Mesothelial cell of epicardium (in vitro differentiated cells): ENCODE measurements around the gene CD99. TPM values are rescaled to one million over a fixed set of nuclear protein-coding genes. Genes with fewer than 3 reads are reported as not detected.
A peak's percentile ranks its signal among the peaks of the same experiment; 100 is the strongest.
"Not testable (repeated sequence)": the region's sequence is repeated elsewhere in the genome, so short reads cannot be mapped to it uniquely, and the experiment has no call there.

Experiments
- DNase-seq, 2 experiments: peaks; one replicate each; pipeline ENCODE4 v3.0.0; 2021; ENCODE audit warnings: low spot score in 2 of 2; ENCODE audit not compliant: unreplicated experiment in 2 of 2
- H3K27ac Mint-ChIP-seq: 2 replicates; pipeline ENCODE4 v1.8.0; 2021; ENCODE audit warnings: mixed read lengths
- H3K27me3 Mint-ChIP-seq: 2 replicates; pipeline ENCODE4 v1.8.0; 2021; ENCODE audit warnings: low read depth, mixed read lengths
- H3K36me3 Mint-ChIP-seq: 2 replicates; pipeline ENCODE4 v1.8.0; 2021; ENCODE audit warnings: mixed read lengths
- H3K4me1 Mint-ChIP-seq: 2 replicates; pipeline ENCODE4 v1.8.0; 2021; ENCODE audit warnings: mixed read lengths
- H3K4me3 Mint-ChIP-seq: 2 replicates; pipeline ENCODE4 v1.8.0; 2021; ENCODE audit warnings: mild to moderate bottlenecking, moderate library complexity, mixed read lengths
- H3K9me3 Mint-ChIP-seq: 2 replicates; pipeline ENCODE4 v1.8.0; 2021; ENCODE audit warnings: mixed read lengths
- total RNA-seq: library from RNA; stranded (reverse); gene quantifications from 3 replicates; pipeline ENCODE4 v1.2.1, GENCODE V29; 2021
- TF ChIP-seq, protein P1 (sequence below): fragments of 200-600 bp; sonication (generic); IDR thresholded peaks from one replicate; pipeline ENCODE4 v1.5.0; 2021; ENCODE audit warnings: antibody characterized with exemption; ENCODE audit not compliant: unreplicated experiment

Gene CD99
- total RNA-seq, 1 donor from 2014 or later, result 244 TPM

DNA sequence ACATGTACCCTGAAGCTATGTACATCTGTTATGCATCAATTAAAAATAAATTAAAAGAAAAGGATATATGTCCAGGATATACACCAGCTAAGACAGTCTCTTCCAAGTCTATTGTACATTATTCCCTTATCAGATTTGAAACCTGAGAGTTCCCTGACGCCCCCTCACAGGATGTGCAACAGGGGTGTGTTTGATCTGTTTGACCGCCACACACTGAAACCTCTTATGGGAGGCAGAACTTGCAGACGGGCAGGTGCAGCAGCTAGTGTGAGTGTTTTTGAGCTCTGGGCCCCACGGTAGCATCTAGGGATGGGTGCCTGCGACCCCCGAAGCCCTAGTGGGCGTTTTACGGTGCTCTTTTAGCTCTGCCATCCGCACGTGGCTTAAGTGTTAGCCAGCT lies 65.5 kb downstream of the CD99 start:
- Mint-ChIP-seq H3K4me3 (no peak overlapping the region), H3K27ac (no peak overlapping the region), H3K36me3 (no peaks in the 10 kb centered on the region), H3K27me3 (no peaks in the 10 kb centered on the region), H3K9me3 (peaks cover 7% of the 10 kb centered on the region), H3K4me1 (peaks cover 2% of the 10 kb centered on the region)
- no peak for DNase-seq
- TF ChIP-seq, protein P1, sequence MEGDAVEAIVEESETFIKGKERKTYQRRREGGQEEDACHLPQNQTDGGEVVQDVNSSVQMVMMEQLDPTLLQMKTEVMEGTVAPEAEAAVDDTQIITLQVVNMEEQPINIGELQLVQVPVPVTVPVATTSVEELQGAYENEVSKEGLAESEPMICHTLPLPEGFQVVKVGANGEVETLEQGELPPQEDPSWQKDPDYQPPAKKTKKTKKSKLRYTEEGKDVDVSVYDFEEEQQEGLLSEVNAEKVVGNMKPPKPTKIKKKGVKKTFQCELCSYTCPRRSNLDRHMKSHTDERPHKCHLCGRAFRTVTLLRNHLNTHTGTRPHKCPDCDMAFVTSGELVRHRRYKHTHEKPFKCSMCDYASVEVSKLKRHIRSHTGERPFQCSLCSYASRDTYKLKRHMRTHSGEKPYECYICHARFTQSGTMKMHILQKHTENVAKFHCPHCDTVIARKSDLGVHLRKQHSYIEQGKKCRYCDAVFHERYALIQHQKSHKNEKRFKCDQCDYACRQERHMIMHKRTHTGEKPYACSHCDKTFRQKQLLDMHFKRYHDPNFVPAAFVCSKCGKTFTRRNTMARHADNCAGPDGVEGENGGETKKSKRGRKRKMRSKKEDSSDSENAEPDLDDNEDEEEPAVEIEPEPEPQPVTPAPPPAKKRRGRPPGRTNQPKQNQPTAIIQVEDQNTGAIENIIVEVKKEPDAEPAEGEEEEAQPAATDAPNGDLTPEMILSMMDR, result no peak

DNA sequence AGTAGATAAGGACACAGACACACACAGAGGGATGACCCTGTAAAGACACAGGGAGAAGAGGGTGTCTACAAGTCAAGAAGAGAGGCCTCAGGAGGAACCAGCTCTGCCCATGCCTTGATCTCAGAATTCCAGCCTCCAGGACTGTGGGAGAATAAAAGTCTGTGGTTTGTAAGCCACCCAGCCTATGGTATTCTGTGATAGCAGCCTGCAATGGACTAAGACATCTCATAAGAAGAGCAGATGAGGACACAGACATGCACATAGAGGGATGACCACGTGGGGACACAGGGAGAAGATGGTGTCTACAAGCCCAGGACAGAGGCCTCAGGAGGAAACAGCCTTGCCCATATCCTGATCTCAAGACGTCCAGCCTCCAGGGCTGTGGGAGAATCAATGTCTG lies 70.2 kb downstream of the CD99 start:
- no peak for DNase-seq
- H3K9me3 Mint-ChIP-seq, result peaks cover 7% of the 10 kb centered on the region
- TF ChIP-seq, protein P1, result no peak
- no peak overlapping the region for H3K27ac Mint-ChIP-seq
- H3K4me1 Mint-ChIP-seq, result peaks cover 6% of the 10 kb centered on the region
- H3K4me3 Mint-ChIP-seq, result no peak overlapping the region
- H3K36me3 Mint-ChIP-seq, result no peaks in the 10 kb centered on the region
- no peaks in the 10 kb centered on the region for H3K27me3 Mint-ChIP-seq

DNA sequence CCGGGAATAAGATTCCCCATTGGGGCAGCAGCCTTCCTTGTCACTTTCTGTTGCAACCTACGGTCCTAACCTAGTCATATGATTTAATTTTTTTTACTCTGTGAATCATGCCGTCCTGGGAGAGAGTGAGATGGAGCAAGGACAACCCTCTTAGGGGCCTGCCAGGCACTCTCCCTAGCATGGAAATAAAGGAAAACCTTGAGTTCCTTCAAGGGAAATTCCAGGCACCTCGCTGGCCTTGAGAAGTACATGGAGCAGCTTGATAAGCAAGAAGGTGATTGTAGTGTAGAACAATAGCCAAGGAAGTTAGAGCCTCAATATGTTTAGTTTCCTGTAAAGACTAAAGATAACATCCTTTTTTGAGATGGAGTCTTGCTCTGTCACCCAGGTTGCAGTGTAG lies 71.6 kb downstream of the CD99 start:
- not testable (repeated sequence) for H3K9me3 Mint-ChIP-seq, H3K36me3 Mint-ChIP-seq, H3K27ac Mint-ChIP-seq, H3K27me3 Mint-ChIP-seq, H3K4me3 Mint-ChIP-seq, DNase-seq
- H3K4me1 Mint-ChIP-seq, result peaks cover 14% of the 10 kb centered on the region

DNA sequence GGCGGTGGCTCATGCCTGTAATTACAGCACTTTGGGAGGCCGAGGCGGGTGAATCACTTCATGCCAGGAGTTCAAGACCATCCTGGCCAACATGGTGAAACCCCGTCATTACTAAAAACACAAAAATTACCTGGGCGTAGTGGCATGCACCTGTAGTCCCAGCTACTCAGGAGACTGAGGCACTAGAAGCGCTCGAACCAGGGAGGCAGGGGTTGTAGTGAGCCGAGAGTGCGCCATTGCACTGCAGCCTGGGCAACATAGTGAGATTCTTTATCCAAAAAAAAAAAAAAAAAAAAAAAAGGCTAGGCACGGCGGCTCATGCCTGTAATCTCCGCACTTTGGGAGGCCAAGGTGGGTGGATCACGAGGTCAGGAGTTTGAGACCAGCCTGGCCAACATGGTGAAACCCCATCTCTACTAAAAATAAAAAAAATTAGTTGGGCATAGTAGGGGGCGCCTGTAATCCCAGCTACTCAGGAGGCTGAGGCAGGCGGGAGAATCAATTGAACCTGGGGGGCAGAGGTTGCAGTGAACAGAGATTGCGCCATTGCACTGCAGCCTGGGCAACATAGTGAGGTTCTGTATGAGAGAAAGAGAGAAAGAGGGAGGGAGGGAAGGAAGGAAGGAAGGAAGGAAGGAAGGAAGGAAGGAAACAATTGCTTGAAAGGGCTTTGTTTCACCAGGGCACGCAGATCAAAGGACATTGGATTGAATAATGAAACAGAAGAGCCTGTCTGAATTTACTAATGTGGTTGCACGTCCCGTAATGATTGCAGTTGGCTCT lies 73.9 kb downstream of the CD99 start:
- not testable (repeated sequence) for H3K27me3 Mint-ChIP-seq, H3K27ac Mint-ChIP-seq, H3K9me3 Mint-ChIP-seq, H3K4me3 Mint-ChIP-seq, H3K36me3 Mint-ChIP-seq, DNase-seq
- H3K4me1 Mint-ChIP-seq, result peaks cover 20% of the 10 kb centered on the region

DNA sequence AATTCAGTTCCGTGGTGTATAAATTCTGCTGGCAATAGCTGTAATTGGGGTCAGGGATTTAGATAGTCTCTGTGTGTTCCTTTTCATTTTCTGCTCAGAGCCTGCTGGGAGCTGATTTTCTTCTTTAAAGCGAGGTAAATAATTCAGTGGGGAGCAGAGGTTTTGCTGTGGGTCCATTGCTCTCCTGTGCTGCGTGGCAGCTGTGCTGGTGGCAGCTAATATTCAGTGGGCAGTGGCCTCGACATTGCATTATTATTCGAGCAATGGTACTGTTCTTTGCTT lies 74.4 kb downstream of the CD99 start:
- Mint-ChIP-seq H3K27me3 (no peaks in the 10 kb centered on the region), H3K9me3 (no peaks in the 10 kb centered on the region), H3K4me1 (peaks cover 20% of the 10 kb centered on the region), H3K4me3 (no peak overlapping the region), H3K36me3 (no peaks in the 10 kb centered on the region), H3K27ac (peak overlapping the region; percentile 71)
- no peak for DNase-seq
- TF ChIP-seq, protein P1, result no peak

DNA sequence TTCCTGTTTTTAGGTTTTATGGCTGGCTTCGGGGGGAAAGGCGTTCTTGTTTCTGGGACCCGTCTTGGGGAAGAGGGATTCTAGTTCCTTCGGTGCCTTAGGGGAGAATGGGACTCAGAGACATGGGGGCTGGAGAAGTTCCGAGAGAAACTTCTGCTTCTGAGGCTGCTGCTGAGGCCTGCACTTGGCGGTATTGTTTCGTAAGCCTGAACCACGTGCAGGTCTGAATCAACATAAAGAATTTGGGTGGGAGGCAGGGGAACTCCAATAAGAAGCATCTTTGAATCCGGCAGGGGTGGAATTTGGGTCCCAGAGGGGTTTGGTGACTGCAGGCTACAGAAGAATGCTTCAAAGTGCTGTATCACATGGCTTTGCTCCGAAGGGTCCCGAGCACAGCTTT lies 75.8 kb downstream of the CD99 start:
- Mint-ChIP-seq H3K4me1 (peaks cover 20% of the 10 kb centered on the region), H3K36me3 (no peaks in the 10 kb centered on the region), H3K27ac (peak overlapping the region; percentile 25), H3K9me3 (no peaks in the 10 kb centered on the region), H3K27me3 (no peaks in the 10 kb centered on the region), H3K4me3 (no peak overlapping the region)
- TF ChIP-seq, protein P1, result no peak
- DNase-seq, result no peak
